GM19239 (cell line): ENCODE results near the gene FANK1.

Source experiments
- DNase-seq: peaks from one replicate; pipeline ENCODE4 v3.0.0; 2011; ENCODE audit warnings: low spot score; ENCODE audit not compliant: insufficient read length
- FAIRE-seq: peaks from 2 replicates; lab custom pipeline; 2011; peaks lifted over from hg19 to GRCh38; lab: Jason Lieb, UNC

The FANK1 gene

GRCh38 chr10:126049759-126050700 lies 153.7 kb downstream of the FANK1 start:
- no peak for DNase-seq
- FAIRE-seq, result no peak

- no peak for FAIRE-seq
- DNase-seq, result no peak
Observed at GRCh38 chr10:126052171-126052570, 155.8 kb downstream of the FANK1 start.

- DNase-seq (no peak), FAIRE-seq (no peak)
Observed at GRCh38 chr10:126054191-126054590, 157.8 kb downstream of the FANK1 start.

GRCh38 chr10:126057494-126057893 lies 161.1 kb downstream of the FANK1 start:
- FAIRE-seq (no peak), DNase-seq (no peak)

GRCh38 chr10:126058104-126058503 lies 161.7 kb downstream of the FANK1 start:
- FAIRE-seq, result no peak
- no peak for DNase-seq

GRCh38 chr10:126058507-126058906 lies 162.1 kb downstream of the FANK1 start:
- FAIRE-seq, result no peak
- no peak for DNase-seq
